Keratinocyte (primary cell): ENCODE data around the gene MMD. TPM values are rescaled to one million over a fixed set of nuclear protein-coding genes. Genes with fewer than 3 reads are reported as not detected.

Experiments used
- DNase-seq: peaks from one replicate; pipeline ENCODE4 v3.0.0-alpha.2; 2011; ENCODE audit warnings: low read depth, missing footprints, low spot score
- FAIRE-seq: peaks from 2 replicates; lab custom pipeline; 2011; peaks lifted over from hg19 to GRCh38; lab: Jason Lieb, UNC
- H2AFZ ChIP-seq: 2 replicates; pipeline ENCODE4 v1.6.0; 2012; ENCODE audit warnings: low read length, control low read depth, inconsistent platforms; ENCODE audit not compliant: control insufficient read depth
- H3K27ac ChIP-seq: 2 replicates; pipeline ENCODE4 v1.5.1; 2011; ENCODE audit warnings: low read length; ENCODE audit not compliant: control insufficient read depth, insufficient read depth
- H3K27me3 ChIP-seq: 3 replicates; pipeline ENCODE4 v1.6.0; 2011; ENCODE audit warnings: low read length; ENCODE audit not compliant: control insufficient read depth, insufficient read depth; ENCODE audit errors: extremely low read depth
- H3K36me3 ChIP-seq, 2 experiments: 2 replicates in 1 of 2; 3 replicates in 1 of 2; pipeline ENCODE4 v1.5.1; 2011; ENCODE audit warnings: low read length in 2 of 2, mild to moderate bottlenecking in 1 of 2; ENCODE audit not compliant: control insufficient read depth in 2 of 2, insufficient read depth in 2 of 2; ENCODE audit errors: extremely low read depth in 1 of 2
- H3K4me1 ChIP-seq: 3 replicates; pipeline ENCODE4 v1.5.1; 2011; ENCODE audit warnings: low read length; ENCODE audit not compliant: control insufficient read depth, insufficient read depth; ENCODE audit errors: extremely low read depth
- H3K4me2 ChIP-seq: 3 replicates; pipeline ENCODE4 v1.6.0; 2011; ENCODE audit warnings: low read depth, low read length; ENCODE audit not compliant: control insufficient read depth, insufficient read depth; ENCODE audit errors: extremely low read depth
- H3K4me3 ChIP-seq, 3 experiments: fragments of 200-600 bp in 1 of 3; sonication (generic) in 1 of 3; 2 replicates in 2 of 3; 3 replicates in 1 of 3; pipeline ENCODE4 v1.5.1; 2011 to 2016; ENCODE audit warnings: low read length in 3 of 3, mild to moderate bottlenecking in 3 of 3, control low read depth in 2 of 3, inconsistent platforms in 1 of 3, low read depth in 1 of 3, mixed read lengths in 1 of 3, mixed run types in 1 of 3, moderate library complexity in 1 of 3; ENCODE audit not compliant: control insufficient read depth in 2 of 3, insufficient read depth in 2 of 3; ENCODE audit errors: extremely low read depth in 1 of 3
- H3K79me2 ChIP-seq: 2 replicates; pipeline ENCODE4 v1.6.0; 2012; ENCODE audit warnings: low read length; ENCODE audit not compliant: control insufficient read depth, insufficient read depth
- H3K9ac ChIP-seq: 3 replicates; pipeline ENCODE4 v1.6.0; 2011; ENCODE audit warnings: low read length; ENCODE audit not compliant: control insufficient read depth, insufficient read depth; ENCODE audit errors: extremely low read depth
- H3K9me1 ChIP-seq: 3 replicates; pipeline ENCODE4 v1.6.0; 2011; ENCODE audit warnings: low read length; ENCODE audit not compliant: control insufficient read depth, insufficient read depth; ENCODE audit errors: extremely low read depth
- H3K9me3 ChIP-seq: 2 replicates; pipeline ENCODE4 v1.5.1; 2012; ENCODE audit warnings: low read depth, low read length; ENCODE audit not compliant: control insufficient read depth
- H4K20me1 ChIP-seq: 3 replicates; pipeline ENCODE4 v1.6.0; 2011; ENCODE audit warnings: low read length; ENCODE audit not compliant: control insufficient read depth, insufficient read depth; ENCODE audit errors: extremely low read depth
- CTCF ChIP-seq, 3 experiments: IDR thresholded peaks in 1 of 3; conservative IDR thresholded peaks in 1 of 3; optimal IDR thresholded peaks in 1 of 3; 2 replicates in 2 of 3; 3 replicates in 1 of 3; pipeline versions ENCODE3 to v1.5.1; 2011; ENCODE audit warnings: low read length in 3 of 3, mild to moderate bottlenecking in 3 of 3, moderate library complexity in 2 of 3, control low read depth in 1 of 3, inconsistent platforms in 1 of 3; ENCODE audit not compliant: insufficient read depth in 2 of 3; ENCODE audit errors: extremely low read depth in 1 of 3
- EZH2 ChIP-seq: IDR thresholded peaks from one replicate; pipeline ENCODE4 v1.6.1; 2012; ENCODE audit warnings: inconsistent platforms, mild to moderate bottlenecking, low read length, moderate library complexity
- dilution Hi-C: fragments of 300-500 bp; cut with MboI; formaldehyde crosslinking; loops from one replicate; pipeline ENCODE4 v1.7.0; 2020; ENCODE audit warnings: low sequenced_read_pairs; ENCODE audit not compliant: extremely low pct_ligation_motif_present
- polyA plus RNA-seq, 5 experiments: library from polyadenylated mRNA; depleted of rRNA in 3 of 5; stranded (reverse) in 3 of 5; stranded (forward) in 1 of 5; unstranded in 1 of 5; fragments of >200 nt; gene quantifications; 1 replicate in 1 of 5; 2 replicates in 3 of 5; 3 replicates in 1 of 5; pipeline versions ENCODE4 v1.2.1 to v1.2.3, GENCODE V29; 2011 to 2012; ENCODE audit warnings: missing spikeins in 2 of 5, low read depth in 1 of 5, low replicate concordance in 1 of 5

Gene MMD
- polyA plus RNA-seq, 1 donor (not counting 4 experiments of a cell fraction or from before 2014, with no cell fraction given), result 6.4 TPM

GRCh38 chr17:55409030-55409800 lies 12.4 kb downstream of the MMD start:
- dilution Hi-C loops, result no loop called here
- peaks cover 3 to 5% of the 10 kb centered on the region in 2 experiments for H3K36me3 ChIP-seq
- H2AFZ ChIP-seq, result no peak overlapping the region
- H4K20me1 ChIP-seq, result no peaks in the 10 kb centered on the region
- H3K9me1 ChIP-seq, result no peaks in the 10 kb centered on the region
- no peaks in the 10 kb centered on the region for H3K4me1 ChIP-seq
- DNase-seq (no peak), FAIRE-seq (no peak)
- no peak overlapping the region for H3K4me3 ChIP-seq
- no peaks in the 10 kb centered on the region for H3K9me3 ChIP-seq
- H3K27me3 ChIP-seq, result no peaks in the 10 kb centered on the region
- H3K79me2 ChIP-seq, result no peaks in the 10 kb centered on the region
- H3K9ac ChIP-seq, result no peak overlapping the region
- TF ChIP-seq EZH2 (no peak), CTCF (optimal IDR thresholded peaks at IDR 0.05 in 1 of 3, IDR thresholded peaks at IDR 0.05 in 1 of 3, conservative IDR thresholded peaks at IDR 0.05 in 1 of 3; ENCODE audit: extremely low read depth in 1 of 3, insufficient read depth in 2 of 3, low read length in 3 of 3) (no peak)
- H3K4me2 ChIP-seq, result no peak overlapping the region
- no peak overlapping the region for H3K27ac ChIP-seq

- no peak overlapping the region for H3K9ac ChIP-seq
- no peaks in the 10 kb centered on the region for H3K4me1 ChIP-seq
- H3K9me3 ChIP-seq, result no peaks in the 10 kb centered on the region
- H3K4me3 ChIP-seq, result no peak overlapping the region
- FAIRE-seq, result no peak
- no peak for DNase-seq
- peaks cover 3 to 5% of the 10 kb centered on the region in 2 experiments for H3K36me3 ChIP-seq
- H3K4me2 ChIP-seq, result no peak overlapping the region
- H3K27ac ChIP-seq, result no peak overlapping the region
- dilution Hi-C loops, result no loop called here
- no peak for TF ChIP-seq EZH2
- no peak for TF ChIP-seq CTCF (optimal IDR thresholded peaks at IDR 0.05 in 1 of 3, IDR thresholded peaks at IDR 0.05 in 1 of 3, conservative IDR thresholded peaks at IDR 0.05 in 1 of 3; ENCODE audit: extremely low read depth in 1 of 3, insufficient read depth in 2 of 3, low read length in 3 of 3)
- H3K9me1 ChIP-seq, result no peaks in the 10 kb centered on the region
- no peaks in the 10 kb centered on the region for H3K79me2 ChIP-seq
- no peak overlapping the region for H2AFZ ChIP-seq
- no peaks in the 10 kb centered on the region for H4K20me1 ChIP-seq
- H3K27me3 ChIP-seq, result no peaks in the 10 kb centered on the region
Observed at GRCh38 chr17:55407641-55408566, 13.7 kb downstream of the MMD start.
